Neural crest cell (in vitro differentiated cells): Measurements from ENCODE around the gene LYZL1. TPM values are rescaled to one million over a fixed set of nuclear protein-coding genes. Genes with fewer than 3 reads are reported as not detected.

Experiments used
- DNase-seq: peaks from one replicate; pipeline ENCODE4 v3.0.0; 2021; ENCODE audit warnings: low read depth, mixed read lengths, low spot score
- H3K27ac Mint-ChIP-seq: one replicate; pipeline ENCODE4 v1.8.0; 2021; ENCODE audit warnings: mild to moderate bottlenecking, mixed read lengths; ENCODE audit not compliant: unreplicated experiment
- H3K27me3 Mint-ChIP-seq: 2 replicates; pipeline ENCODE4 v1.8.0; 2021; ENCODE audit warnings: low read depth, mild to moderate bottlenecking, mixed read lengths
- H3K36me3 Mint-ChIP-seq: 2 replicates; pipeline ENCODE4 v1.8.0; 2021; ENCODE audit warnings: low read depth, mild to moderate bottlenecking, mixed read lengths
- H3K4me1 Mint-ChIP-seq: 2 replicates; pipeline ENCODE4 v1.8.0; 2021; ENCODE audit warnings: mixed read lengths
- H3K4me3 Mint-ChIP-seq: one replicate; pipeline ENCODE4 v1.8.0; 2021; ENCODE audit warnings: mild to moderate bottlenecking, mixed read lengths
- H3K9me3 Mint-ChIP-seq: 2 replicates; pipeline ENCODE4 v1.8.0; 2021; ENCODE audit warnings: mixed read lengths
- total RNA-seq: library from RNA; stranded (reverse); gene quantifications from 2 replicates; pipeline ENCODE4 v1.2.1, GENCODE V29; 2021
- TF ChIP-seq, protein P1 (sequence below): fragments of 200-600 bp; sonication (generic); conservative IDR thresholded peaks from 2 replicates; pipeline ENCODE4 v1.5.0; 2021; ENCODE audit warnings: antibody characterized with exemption, mild to moderate bottlenecking

The LYZL1 gene
- total RNA-seq, 1 donor from 2014 or later: not detected

DNA sequence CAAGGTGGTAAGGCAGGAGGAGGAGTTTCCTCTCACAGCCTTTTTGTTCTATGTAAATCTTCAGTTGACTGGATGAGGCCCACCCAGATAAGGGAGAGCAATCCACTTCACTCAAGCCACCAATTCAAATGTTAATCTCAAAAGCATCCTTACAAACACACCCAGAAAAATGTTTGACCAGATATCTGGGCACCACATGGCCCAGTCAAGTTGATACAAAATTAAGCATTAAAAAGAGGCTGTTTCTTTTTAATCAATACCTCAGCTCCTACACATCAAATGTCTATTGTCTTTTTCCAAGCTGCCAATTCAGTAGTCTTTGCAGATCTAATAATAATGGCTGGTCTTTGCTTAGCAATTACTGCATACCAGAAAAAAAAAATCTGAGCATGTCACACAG lies 18.0 kb upstream of the LYZL1 start:
- TF ChIP-seq, protein P1, sequence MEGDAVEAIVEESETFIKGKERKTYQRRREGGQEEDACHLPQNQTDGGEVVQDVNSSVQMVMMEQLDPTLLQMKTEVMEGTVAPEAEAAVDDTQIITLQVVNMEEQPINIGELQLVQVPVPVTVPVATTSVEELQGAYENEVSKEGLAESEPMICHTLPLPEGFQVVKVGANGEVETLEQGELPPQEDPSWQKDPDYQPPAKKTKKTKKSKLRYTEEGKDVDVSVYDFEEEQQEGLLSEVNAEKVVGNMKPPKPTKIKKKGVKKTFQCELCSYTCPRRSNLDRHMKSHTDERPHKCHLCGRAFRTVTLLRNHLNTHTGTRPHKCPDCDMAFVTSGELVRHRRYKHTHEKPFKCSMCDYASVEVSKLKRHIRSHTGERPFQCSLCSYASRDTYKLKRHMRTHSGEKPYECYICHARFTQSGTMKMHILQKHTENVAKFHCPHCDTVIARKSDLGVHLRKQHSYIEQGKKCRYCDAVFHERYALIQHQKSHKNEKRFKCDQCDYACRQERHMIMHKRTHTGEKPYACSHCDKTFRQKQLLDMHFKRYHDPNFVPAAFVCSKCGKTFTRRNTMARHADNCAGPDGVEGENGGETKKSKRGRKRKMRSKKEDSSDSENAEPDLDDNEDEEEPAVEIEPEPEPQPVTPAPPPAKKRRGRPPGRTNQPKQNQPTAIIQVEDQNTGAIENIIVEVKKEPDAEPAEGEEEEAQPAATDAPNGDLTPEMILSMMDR: no peak
- DNase-seq: no peak
- H3K4me1 Mint-ChIP-seq: peaks cover 16% of the 10 kb centered on the region
- no peaks in the 10 kb centered on the region for H3K36me3 Mint-ChIP-seq
- no peaks in the 10 kb centered on the region for H3K27me3 Mint-ChIP-seq
- H3K4me3 Mint-ChIP-seq: no peak overlapping the region
- H3K27ac Mint-ChIP-seq: no peak overlapping the region
- H3K9me3 Mint-ChIP-seq: peaks cover 2% of the 10 kb centered on the region

DNA sequence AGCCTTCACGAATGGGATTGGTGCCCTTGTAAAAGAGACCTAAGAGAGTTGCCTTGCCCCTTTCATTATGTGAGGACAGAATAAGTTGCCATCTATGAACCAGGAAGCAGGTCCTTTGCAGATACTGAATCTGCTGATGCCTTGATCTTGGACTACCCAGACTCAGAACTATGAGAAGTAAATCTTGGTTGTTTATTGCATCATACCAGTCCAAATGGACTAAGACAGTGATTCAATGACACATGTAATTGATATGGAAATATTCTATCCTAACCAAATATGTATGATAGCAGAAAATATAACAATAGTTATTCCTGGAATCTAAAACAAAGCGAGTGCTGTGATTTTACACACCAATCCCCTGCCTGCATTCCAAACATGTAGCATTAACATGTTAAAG lies 17.0 kb upstream of the LYZL1 start:
- no peak for DNase-seq
- Mint-ChIP-seq H3K9me3 (peaks cover 2% of the 10 kb centered on the region), H3K27ac (no peak overlapping the region), H3K4me1 (peaks cover 8% of the 10 kb centered on the region), H3K36me3 (no peaks in the 10 kb centered on the region), H3K4me3 (no peak overlapping the region), H3K27me3 (no peaks in the 10 kb centered on the region)
- TF ChIP-seq, protein P1: no peak

DNA sequence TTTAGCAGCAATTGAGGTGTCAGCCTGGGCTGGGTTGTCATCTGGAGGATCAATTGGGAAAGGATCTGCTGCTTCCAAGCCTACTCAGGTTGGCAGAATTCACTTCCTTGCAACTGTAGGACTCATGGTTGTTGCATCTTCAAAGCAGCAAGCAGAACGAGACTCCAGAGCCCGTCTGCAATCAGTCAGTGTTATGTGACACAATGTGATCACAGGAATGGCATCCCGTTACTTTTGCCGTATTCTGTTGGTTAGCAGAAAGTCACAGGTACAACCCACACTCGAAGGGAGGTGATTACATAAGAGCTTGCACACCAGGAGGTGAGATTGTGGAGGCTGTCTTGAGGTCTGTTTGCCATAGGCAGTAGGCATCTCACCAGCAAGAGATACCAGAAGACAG lies 15.4 kb upstream of the LYZL1 start:
- no peaks in the 10 kb centered on the region for H3K36me3 Mint-ChIP-seq
- H3K4me3 Mint-ChIP-seq: no peak overlapping the region
- TF ChIP-seq, protein P1: no peak
- no peaks in the 10 kb centered on the region for H3K27me3 Mint-ChIP-seq
- peaks cover 2% of the 10 kb centered on the region for H3K9me3 Mint-ChIP-seq
- no peak for DNase-seq
- H3K27ac Mint-ChIP-seq: peak overlapping the region; percentile 4
- peaks cover 5% of the 10 kb centered on the region for H3K4me1 Mint-ChIP-seq

DNA sequence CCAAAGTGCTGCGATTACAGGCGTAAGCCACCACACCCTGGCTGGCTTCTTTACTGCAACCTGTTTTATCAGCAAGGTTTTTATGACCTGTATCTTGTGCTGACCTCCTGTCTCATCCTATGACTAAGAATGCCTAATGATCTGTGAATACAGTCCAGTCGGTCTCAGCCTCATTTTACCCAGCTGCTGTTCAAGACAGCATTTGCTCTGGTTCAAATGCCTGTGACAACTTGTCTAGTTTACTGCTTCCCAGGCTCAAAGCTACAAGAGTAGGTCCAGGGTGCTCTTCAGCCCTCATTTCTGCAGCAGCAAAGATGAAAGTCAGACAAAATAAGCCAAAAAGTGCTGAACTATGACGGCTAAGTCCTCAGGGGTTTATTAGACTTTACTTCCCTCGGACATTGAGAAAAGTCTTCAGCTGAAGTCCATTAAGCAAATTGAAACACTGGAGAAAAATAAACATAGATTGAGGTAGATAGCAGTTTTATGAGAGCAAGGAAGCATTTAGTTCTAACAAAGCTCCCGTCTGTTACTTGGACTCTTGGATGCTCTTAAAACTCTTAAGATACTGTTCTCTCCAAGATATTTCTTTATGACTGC lies 12.5 kb upstream of the LYZL1 start:
- Mint-ChIP-seq H3K4me1 (peaks cover 5% of the 10 kb centered on the region), H3K36me3 (no peaks in the 10 kb centered on the region), H3K27ac (no peak overlapping the region), H3K9me3 (no peaks in the 10 kb centered on the region), H3K27me3 (no peaks in the 10 kb centered on the region), H3K4me3 (no peak overlapping the region)
- TF ChIP-seq, protein P1: no peak
- DNase-seq: no peak

DNA sequence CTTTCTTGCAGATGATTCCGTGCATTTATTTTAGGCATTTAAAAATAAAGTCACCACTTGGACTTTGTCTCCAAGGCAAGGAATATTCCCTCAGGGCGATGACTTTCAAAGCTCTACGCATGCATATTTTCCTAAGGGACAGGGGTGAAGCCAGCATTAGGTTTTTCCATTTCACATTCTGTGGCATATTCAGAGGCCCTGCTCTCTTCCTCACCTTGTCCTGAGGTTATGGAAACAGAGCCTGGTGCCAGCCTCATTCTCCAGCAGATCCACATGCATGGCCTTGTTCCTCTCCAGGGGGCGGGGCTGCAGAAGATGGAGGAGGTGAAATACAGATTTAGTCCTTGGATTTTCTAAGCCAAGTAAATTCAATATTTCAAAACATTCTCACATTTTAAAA lies 11.6 kb upstream of the LYZL1 start:
- no peaks in the 10 kb centered on the region for H3K36me3 Mint-ChIP-seq
- H3K27me3 Mint-ChIP-seq: no peaks in the 10 kb centered on the region
- H3K9me3 Mint-ChIP-seq: no peaks in the 10 kb centered on the region
- no peak overlapping the region for H3K4me3 Mint-ChIP-seq
- TF ChIP-seq, protein P1: no peak
- no peak overlapping the region for H3K27ac Mint-ChIP-seq
- H3K4me1 Mint-ChIP-seq: peaks cover 5% of the 10 kb centered on the region
- no peak for DNase-seq
